H1 (cell line): ENCODE results near the gene DNM1L. TPM values are rescaled to one million over a fixed set of nuclear protein-coding genes. Genes with fewer than 3 reads are reported as not detected.

ENCODE experiments used
- HDAC2 ChIP-seq, 2 experiments: fragments of 300-600 bp in 1 of 2; sonication (generic) in 1 of 2; IDR thresholded peaks; 2 replicates each; pipeline ENCODE4 v1.6.1; 2011 to 2012; ENCODE audit warnings: low read depth in 2 of 2, low read length in 2 of 2, mild to moderate bottlenecking in 2 of 2, moderate library complexity in 2 of 2, borderline replicate concordance in 1 of 2, inconsistent platforms in 1 of 2
- SP1 ChIP-seq: IDR thresholded peaks from 2 replicates; pipeline ENCODE4 v1.6.1; 2011; ENCODE audit warnings: low read depth, low read length
- TCF12 ChIP-seq: IDR thresholded peaks from 2 replicates; pipeline ENCODE4 v1.6.1; 2011; ENCODE audit warnings: low read depth, mild to moderate bottlenecking, low read length
- polyA plus RNA-seq, 7 experiments: library from polyadenylated mRNA; depleted of rRNA in 3 of 7; stranded (reverse) in 5 of 7; unstranded in 2 of 7; fragments of >200 nt in 5 of 7; fragments of 200-250 nt in 2 of 7; gene quantifications; 1 replicate in 5 of 7; 2 replicates in 1 of 7; 4 replicates in 1 of 7; pipeline versions ENCODE4 v1.2.1 to v1.2.3, GENCODE V29; 2011 to 2013; ENCODE audit warnings: missing spikeins in 2 of 7, mixed read lengths in 2 of 7
- total RNA-seq: library from RNA; stranded (reverse); fragmentation: NEBNext Ultra II Directional; extraction: Animal tissue kit (Norgen Biotek cat#: 25700); gene quantifications from 2 replicates; pipeline ENCODE4 v1.2.1, GENCODE V29; 2021

Gene DNM1L
- total and polyA plus RNA-seq, 2 of the 8 experiments (the other 6 are each of a cell fraction or from before 2014, with no cell fraction given): 23.7 to 93.9 TPM

DNA sequence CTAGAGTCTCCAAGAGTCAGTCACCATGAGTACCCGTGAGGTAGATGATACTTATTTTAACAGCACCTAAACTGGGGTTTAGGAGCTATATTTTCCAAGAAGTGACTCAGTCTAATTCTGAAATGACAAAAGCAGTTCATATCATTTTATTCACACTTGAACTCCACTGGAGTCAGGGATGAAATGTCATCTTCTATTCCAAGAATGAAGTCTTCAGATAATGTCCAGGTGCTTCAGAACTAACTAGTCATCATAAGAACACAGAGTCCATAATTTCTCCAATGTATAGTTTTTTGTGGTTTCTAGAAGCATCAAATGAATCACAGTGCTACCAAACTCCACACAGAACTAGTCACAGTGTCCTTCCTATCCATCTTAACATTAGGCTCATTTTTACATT is 13.3 kb downstream of the DNM1L start (continued):
- TF ChIP-seq SP1 (no peak), TCF12 (no peak), HDAC2 (IDR thresholded peaks at IDR 0.05; ENCODE audit: borderline replicate concordance in 1 of 2, low read depth in 2 of 2, low read length in 2 of 2) (no peak)
